ENCODE data around the gene ABCC6. TPM values are rescaled to one million over a fixed set of nuclear protein-coding genes. Genes with fewer than 3 reads are reported as not detected.
A peak's percentile ranks its signal among the peaks of the same experiment; 100 is the strongest.

ABCC6 gene
- total and polyA plus RNA-seq, 2 of the 13 experiments (the other 11 are each of a cell fraction or from before 2014, with no cell fraction given), result 82.4 to 105 TPM

GRCh38 chr16:16149710-16150116 is 73.6 kb downstream of the ABCC6 start (continued):
- TF ChIP-seq AGO1 (IDR thresholded peaks at IDR 0.05; ENCODE audit: low read depth, low read length, poor library complexity, severe bottlenecking), result no peak
- TF ChIP-seq U2AF2 (IDR thresholded peaks at IDR 0.05; ENCODE audit: low read depth, low read length), result no peak
- no peak for TF ChIP-seq KDM3A (CRISPR knock-in tag; IDR thresholded peaks at IDR 0.05; ENCODE audit: low read depth)
- TF ChIP-seq ZNF614 (CRISPR knock-in tag; IDR thresholded peaks at IDR 0.05; ENCODE audit: borderline replicate concordance), result no peak; the same call in 1 of the 2 replicates
- peak; percentile 65 for TF ChIP-seq MIXL1 (CRISPR knock-in tag; IDR thresholded peaks at IDR 0.05)
- TF ChIP-seq, protein P1, sequence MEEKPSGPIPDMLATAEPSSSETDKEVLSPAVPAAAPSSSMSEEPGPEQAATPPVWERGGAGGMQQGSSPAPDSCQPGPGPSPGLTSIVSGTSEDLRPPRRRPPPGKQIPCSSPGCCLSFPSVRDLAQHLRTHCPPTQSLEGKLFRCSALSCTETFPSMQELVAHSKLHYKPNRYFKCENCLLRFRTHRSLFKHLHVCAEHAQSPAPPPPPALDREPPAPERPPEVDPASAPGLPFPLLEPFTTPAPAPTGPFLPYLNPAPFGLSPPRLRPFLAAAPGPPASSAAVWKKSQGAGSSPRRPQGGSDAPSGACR (CRISPR knock-in tag; IDR thresholded peaks at IDR 0.05), result no peak
- TF ChIP-seq, protein P2, sequence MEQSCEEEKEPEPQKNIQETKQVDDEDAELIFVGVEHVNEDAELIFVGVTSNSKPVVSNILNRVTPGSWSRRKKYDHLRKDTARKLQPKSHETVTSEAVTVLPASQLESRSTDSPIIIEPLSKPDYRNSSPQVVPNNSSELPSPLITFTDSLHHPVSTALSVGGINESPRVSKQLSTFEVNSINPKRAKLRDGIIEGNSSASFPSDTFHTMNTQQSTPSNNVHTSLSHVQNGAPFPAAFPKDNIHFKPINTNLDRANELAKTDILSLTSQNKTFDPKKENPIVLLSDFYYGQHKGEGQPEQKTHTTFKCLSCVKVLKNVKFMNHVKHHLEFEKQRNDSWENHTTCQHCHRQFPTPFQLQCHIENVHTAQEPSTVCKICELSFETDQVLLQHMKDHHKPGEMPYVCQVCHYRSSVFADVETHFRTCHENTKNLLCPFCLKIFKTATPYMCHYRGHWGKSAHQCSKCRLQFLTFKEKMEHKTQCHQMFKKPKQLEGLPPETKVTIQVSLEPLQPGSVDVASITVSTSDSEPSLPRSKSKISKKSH (CRISPR knock-in tag; IDR thresholded peaks at IDR 0.05; ENCODE audit: borderline replicate concordance), result no peak
- TF ChIP-seq STAT6 (CRISPR knock-in tag; IDR thresholded peaks at IDR 0.05; ENCODE audit: borderline replicate concordance), result no peak
- TF ChIP-seq FOXP4 (CRISPR knock-in tag; IDR thresholded peaks at IDR 0.05), result peak; percentile 68; the same call in 1 of the 2 replicates
- no peak for TF ChIP-seq NFE2L2 (IDR thresholded peaks at IDR 0.05; ENCODE audit: low read length)
- TF ChIP-seq ZNF251 (CRISPR knock-in tag; IDR thresholded peaks at IDR 0.05), result no peak
- no peak for TF ChIP-seq ZNF746 (CRISPR knock-in tag; IDR thresholded peaks at IDR 0.05)
- TF ChIP-seq, protein P3, sequence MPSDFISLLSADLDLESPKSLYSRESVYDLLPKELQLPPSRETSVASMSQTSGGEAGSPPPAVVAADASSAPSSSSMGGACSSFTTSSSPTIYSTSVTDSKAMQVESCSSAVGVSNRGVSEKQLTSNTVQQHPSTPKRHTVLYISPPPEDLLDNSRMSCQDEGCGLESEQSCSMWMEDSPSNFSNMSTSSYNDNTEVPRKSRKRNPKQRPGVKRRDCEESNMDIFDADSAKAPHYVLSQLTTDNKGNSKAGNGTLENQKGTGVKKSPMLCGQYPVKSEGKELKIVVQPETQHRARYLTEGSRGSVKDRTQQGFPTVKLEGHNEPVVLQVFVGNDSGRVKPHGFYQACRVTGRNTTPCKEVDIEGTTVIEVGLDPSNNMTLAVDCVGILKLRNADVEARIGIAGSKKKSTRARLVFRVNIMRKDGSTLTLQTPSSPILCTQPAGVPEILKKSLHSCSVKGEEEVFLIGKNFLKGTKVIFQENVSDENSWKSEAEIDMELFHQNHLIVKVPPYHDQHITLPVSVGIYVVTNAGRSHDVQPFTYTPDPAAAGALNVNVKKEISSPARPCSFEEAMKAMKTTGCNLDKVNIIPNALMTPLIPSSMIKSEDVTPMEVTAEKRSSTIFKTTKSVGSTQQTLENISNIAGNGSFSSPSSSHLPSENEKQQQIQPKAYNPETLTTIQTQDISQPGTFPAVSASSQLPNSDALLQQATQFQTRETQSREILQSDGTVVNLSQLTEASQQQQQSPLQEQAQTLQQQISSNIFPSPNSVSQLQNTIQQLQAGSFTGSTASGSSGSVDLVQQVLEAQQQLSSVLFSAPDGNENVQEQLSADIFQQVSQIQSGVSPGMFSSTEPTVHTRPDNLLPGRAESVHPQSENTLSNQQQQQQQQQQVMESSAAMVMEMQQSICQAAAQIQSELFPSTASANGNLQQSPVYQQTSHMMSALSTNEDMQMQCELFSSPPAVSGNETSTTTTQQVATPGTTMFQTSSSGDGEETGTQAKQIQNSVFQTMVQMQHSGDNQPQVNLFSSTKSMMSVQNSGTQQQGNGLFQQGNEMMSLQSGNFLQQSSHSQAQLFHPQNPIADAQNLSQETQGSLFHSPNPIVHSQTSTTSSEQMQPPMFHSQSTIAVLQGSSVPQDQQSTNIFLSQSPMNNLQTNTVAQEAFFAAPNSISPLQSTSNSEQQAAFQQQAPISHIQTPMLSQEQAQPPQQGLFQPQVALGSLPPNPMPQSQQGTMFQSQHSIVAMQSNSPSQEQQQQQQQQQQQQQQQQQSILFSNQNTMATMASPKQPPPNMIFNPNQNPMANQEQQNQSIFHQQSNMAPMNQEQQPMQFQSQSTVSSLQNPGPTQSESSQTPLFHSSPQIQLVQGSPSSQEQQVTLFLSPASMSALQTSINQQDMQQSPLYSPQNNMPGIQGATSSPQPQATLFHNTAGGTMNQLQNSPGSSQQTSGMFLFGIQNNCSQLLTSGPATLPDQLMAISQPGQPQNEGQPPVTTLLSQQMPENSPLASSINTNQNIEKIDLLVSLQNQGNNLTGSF (CRISPR knock-in tag; IDR thresholded peaks at IDR 0.05), result 0 out of 2 replicates have a peak, but pooled peaks have one; percentile 68
- TF ChIP-seq, protein P4, sequence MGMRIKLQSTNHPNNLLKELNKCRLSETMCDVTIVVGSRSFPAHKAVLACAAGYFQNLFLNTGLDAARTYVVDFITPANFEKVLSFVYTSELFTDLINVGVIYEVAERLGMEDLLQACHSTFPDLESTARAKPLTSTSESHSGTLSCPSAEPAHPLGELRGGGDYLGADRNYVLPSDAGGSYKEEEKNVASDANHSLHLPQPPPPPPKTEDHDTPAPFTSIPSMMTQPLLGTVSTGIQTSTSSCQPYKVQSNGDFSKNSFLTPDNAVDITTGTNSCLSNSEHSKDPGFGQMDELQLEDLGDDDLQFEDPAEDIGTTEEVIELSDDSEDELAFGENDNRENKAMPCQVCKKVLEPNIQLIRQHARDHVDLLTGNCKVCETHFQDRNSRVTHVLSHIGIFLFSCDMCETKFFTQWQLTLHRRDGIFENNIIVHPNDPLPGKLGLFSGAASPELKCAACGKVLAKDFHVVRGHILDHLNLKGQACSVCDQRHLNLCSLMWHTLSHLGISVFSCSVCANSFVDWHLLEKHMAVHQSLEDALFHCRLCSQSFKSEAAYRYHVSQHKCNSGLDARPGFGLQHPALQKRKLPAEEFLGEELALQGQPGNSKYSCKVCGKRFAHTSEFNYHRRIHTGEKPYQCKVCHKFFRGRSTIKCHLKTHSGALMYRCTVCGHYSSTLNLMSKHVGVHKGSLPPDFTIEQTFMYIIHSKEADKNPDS (CRISPR knock-in tag; IDR thresholded peaks at IDR 0.05), result no peak

All from HepG2 (cell line).